Endodermal cell (in vitro differentiated cells): ENCODE results near the gene GSG1L. TPM values are rescaled to one million over a fixed set of nuclear protein-coding genes. Genes with fewer than 3 reads are reported as not detected.

Experiments used
- DNase-seq: peaks from one replicate; pipeline ENCODE4 v3.0.0-alpha.2; 2017
- H3K27ac ChIP-seq: 2 replicates; pipeline ENCODE4 v1.5.1; 2013; ENCODE audit warnings: mild to moderate bottlenecking, low read depth, low read length, moderate library complexity
- H3K27me3 ChIP-seq: 2 replicates; pipeline ENCODE4 v1.6.1; 2013; ENCODE audit warnings: mild to moderate bottlenecking, low read length, moderate library complexity; ENCODE audit not compliant: insufficient read depth, control insufficient read depth, poor library complexity, severe bottlenecking
- H3K36me3 ChIP-seq: 2 replicates; pipeline ENCODE4 v1.7.0; 2013; ENCODE audit warnings: mild to moderate bottlenecking, low read length, moderate library complexity; ENCODE audit not compliant: control insufficient read depth, insufficient read depth
- H3K4me1 ChIP-seq: one replicate; pipeline ENCODE4 v1.7.0; 2013; ENCODE audit warnings: low read length; ENCODE audit not compliant: control insufficient read depth, insufficient read depth
- H3K4me3 ChIP-seq: 2 replicates; pipeline ENCODE4 v1.5.1; 2013; ENCODE audit warnings: mild to moderate bottlenecking, low read length, moderate library complexity
- H3K9ac ChIP-seq: 2 replicates; pipeline ENCODE4 v1.6.1; 2013; ENCODE audit warnings: mild to moderate bottlenecking, low read length, moderate library complexity; ENCODE audit not compliant: poor library complexity, severe bottlenecking; ENCODE audit errors: extremely low read depth
- H3K9me3 ChIP-seq: 2 replicates; pipeline ENCODE4 v1.6.1; 2013; ENCODE audit warnings: mild to moderate bottlenecking, low read length, moderate library complexity; ENCODE audit not compliant: control insufficient read depth
- H3K27ac Mint-ChIP-seq: 2 replicates; pipeline ENCODE4 v1.8.0; 2020; ENCODE audit warnings: mixed read lengths
- H3K27me3 Mint-ChIP-seq: 2 replicates; pipeline ENCODE4 v1.8.0; 2021; ENCODE audit warnings: mild to moderate bottlenecking, mixed read lengths; ENCODE audit not compliant: insufficient read depth
- H3K36me3 Mint-ChIP-seq: 2 replicates; pipeline ENCODE4 v1.8.0; 2020; ENCODE audit warnings: low read depth, mixed read lengths
- H3K4me1 Mint-ChIP-seq: 2 replicates; pipeline ENCODE4 v1.8.0; 2020; ENCODE audit warnings: mixed read lengths
- H3K4me3 Mint-ChIP-seq: 2 replicates; pipeline ENCODE4 v1.8.0; 2020; ENCODE audit warnings: mild to moderate bottlenecking, moderate library complexity, mixed read lengths
- H3K9me3 Mint-ChIP-seq: 2 replicates; pipeline ENCODE4 v1.8.0; 2020; ENCODE audit warnings: mild to moderate bottlenecking, mixed read lengths
- WGBS, 2 experiments: methylation state at CpG; one replicate each; pipeline versions ENCODE4 v1.1.5 to v1.1.7; 2013; ENCODE audit warnings: missing lambda C conversion rate in 2 of 2, mixed read lengths in 1 of 2; ENCODE audit not compliant: insufficient coverage in 1 of 2, insufficient read length in 1 of 2; 5-methylcytosine and 5-hydroxymethylcytosine counted together
- total RNA-seq, 2 donors: library from RNA; stranded (reverse); fragmentation: NEBNext Ultra II Directional in 1 of 2; extraction: Animal tissue kit (Norgen Biotek cat#: 25700) in 1 of 2; gene quantifications; 2 replicates in 1 of 2; 3 replicates in 1 of 2; pipeline ENCODE4 v1.2.1, GENCODE V29; 2021
- TF ChIP-seq, protein P1 (sequence below): fragments of 200-600 bp; sonication (generic); conservative IDR thresholded peaks from 2 replicates; pipeline ENCODE4 v1.5.0; 2021; ENCODE audit warnings: antibody characterized with exemption, mild to moderate bottlenecking

The GSG1L gene
- total RNA-seq, 2 donors from 2014 or later, result 0.24 TPM; not detected in 1

- TF ChIP-seq, protein P1, sequence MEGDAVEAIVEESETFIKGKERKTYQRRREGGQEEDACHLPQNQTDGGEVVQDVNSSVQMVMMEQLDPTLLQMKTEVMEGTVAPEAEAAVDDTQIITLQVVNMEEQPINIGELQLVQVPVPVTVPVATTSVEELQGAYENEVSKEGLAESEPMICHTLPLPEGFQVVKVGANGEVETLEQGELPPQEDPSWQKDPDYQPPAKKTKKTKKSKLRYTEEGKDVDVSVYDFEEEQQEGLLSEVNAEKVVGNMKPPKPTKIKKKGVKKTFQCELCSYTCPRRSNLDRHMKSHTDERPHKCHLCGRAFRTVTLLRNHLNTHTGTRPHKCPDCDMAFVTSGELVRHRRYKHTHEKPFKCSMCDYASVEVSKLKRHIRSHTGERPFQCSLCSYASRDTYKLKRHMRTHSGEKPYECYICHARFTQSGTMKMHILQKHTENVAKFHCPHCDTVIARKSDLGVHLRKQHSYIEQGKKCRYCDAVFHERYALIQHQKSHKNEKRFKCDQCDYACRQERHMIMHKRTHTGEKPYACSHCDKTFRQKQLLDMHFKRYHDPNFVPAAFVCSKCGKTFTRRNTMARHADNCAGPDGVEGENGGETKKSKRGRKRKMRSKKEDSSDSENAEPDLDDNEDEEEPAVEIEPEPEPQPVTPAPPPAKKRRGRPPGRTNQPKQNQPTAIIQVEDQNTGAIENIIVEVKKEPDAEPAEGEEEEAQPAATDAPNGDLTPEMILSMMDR, result no peak
- Mint-ChIP-seq H3K4me1 (no peaks in the 10 kb centered on the region), H3K27me3 (no peaks in the 10 kb centered on the region), H3K4me3 (no peak overlapping the region), H3K27ac (no peak overlapping the region), H3K36me3 (peaks cover 19% of the 10 kb centered on the region), H3K9me3 (no peaks in the 10 kb centered on the region)
- 79 to 82% methylated on average over 1 of the region's 1 CpG for WGBS, 2 experiments
- H3K36me3 ChIP-seq, result peaks cover 12% of the 10 kb centered on the region
- no peaks in the 10 kb centered on the region for H3K9me3 ChIP-seq
- H3K27ac ChIP-seq, result no peak overlapping the region
- no peaks in the 10 kb centered on the region for H3K4me1 ChIP-seq
- H3K27me3 ChIP-seq, result no peaks in the 10 kb centered on the region
- H3K9ac ChIP-seq, result no peak overlapping the region
- no peak overlapping the region for H3K4me3 ChIP-seq
- no peak for DNase-seq
These were observed 310.0 kb downstream of the GSG1L start for GRCh38 chr16:27753563-27753962.

DNA sequence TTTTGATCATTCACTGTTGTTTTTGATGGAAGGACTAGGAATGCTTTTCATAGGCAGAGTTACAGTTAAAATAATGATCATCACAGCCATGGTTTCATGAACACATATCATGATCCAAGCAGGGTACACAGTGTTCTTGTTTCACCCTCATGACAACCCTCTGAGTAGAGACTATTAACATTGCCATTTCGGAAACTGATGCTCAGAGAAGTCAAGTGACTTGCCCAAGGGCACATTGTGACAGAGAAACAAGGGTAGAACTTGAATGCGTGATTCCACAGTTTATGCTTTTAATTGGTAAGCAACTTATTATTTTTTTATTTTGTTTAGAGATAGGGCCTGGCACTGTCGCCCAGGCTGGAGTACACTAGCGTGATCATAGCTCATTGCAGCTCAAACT, 311.3 kb downstream of the GSG1L start:
- Mint-ChIP-seq H3K27ac (no peak overlapping the region), H3K27me3 (no peaks in the 10 kb centered on the region), H3K4me1 (no peaks in the 10 kb centered on the region), H3K36me3 (peaks cover 16% of the 10 kb centered on the region), H3K9me3 (no peaks in the 10 kb centered on the region), H3K4me3 (no peak overlapping the region)
- Histone ChIP-seq H3K4me3 (no peak overlapping the region), H3K36me3 (peaks cover 8% of the 10 kb centered on the region), H3K27ac (no peak overlapping the region), H3K9ac (no peak overlapping the region), H3K9me3 (no peaks in the 10 kb centered on the region), H3K27me3 (no peaks in the 10 kb centered on the region), H3K4me1 (no peaks in the 10 kb centered on the region)
- no peak for DNase-seq
- 92 to 96% methylated on average over 3 to 4 of the region's 4 CpGs for WGBS, 2 experiments
- TF ChIP-seq, protein P1, result no peak

DNA sequence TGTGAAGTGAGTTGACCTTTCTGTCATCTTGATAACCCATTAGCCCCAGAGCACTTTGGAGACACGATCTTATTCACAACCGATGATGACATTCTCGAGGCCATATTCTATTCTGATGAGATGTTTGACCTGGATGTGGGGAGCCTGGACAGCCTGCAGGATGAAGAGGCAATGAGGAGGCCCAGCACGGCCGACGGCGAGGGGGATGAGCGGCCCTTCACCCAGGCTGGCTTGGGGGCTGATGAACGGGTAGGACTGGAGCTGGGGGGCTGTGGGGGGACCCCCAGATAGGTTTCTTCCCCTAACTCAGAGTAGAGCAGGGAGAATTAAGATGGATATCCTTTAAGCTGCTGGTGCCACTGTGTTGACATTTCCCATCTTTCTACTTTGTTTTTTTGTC, 311.8 kb downstream of the GSG1L start:
- Mint-ChIP-seq H3K9me3 (no peaks in the 10 kb centered on the region), H3K4me3 (no peak overlapping the region), H3K27me3 (no peaks in the 10 kb centered on the region), H3K36me3 (peaks cover 16% of the 10 kb centered on the region), H3K4me1 (no peaks in the 10 kb centered on the region), H3K27ac (no peak overlapping the region)
- TF ChIP-seq, protein P1, result no peak
- no peak overlapping the region for H3K9ac ChIP-seq
- no peaks in the 10 kb centered on the region for H3K9me3 ChIP-seq
- H3K27ac ChIP-seq, result no peak overlapping the region
- no peak overlapping the region for H3K4me3 ChIP-seq
- 85 to 97% methylated on average over 8 to 9 of the region's 9 CpGs for WGBS, 2 experiments
- H3K4me1 ChIP-seq, result no peaks in the 10 kb centered on the region
- H3K36me3 ChIP-seq, result peaks cover 8% of the 10 kb centered on the region
- no peak for DNase-seq
- no peaks in the 10 kb centered on the region for H3K27me3 ChIP-seq
